WTC11 (cell line): ENCODE results near the gene GFOD1. TPM values are rescaled to one million over a fixed set of nuclear protein-coding genes. Genes with fewer than 3 reads are reported as not detected.

Source experiments
- ATAC-seq: fragments of 200-7000 bp; cut with Tn5 transposase; 2 replicates; pipeline ENCODE4 v1.10.0; 2021; ENCODE audit warnings: mild to moderate bottlenecking, moderate library complexity
- CTCF ChIA-PET: fragments of 300-600 bp; sonication (Branson Sonifier 250); formaldehyde crosslinking; loops from one replicate; lab custom pipeline; 2021; ENCODE audit warnings: antibody characterized with exemption; lab: Charles Lee
- POLR2A ChIA-PET: fragments of 350-600 bp; sonication (Branson Sonifier 250); formaldehyde crosslinking; loops from one replicate; lab custom pipeline; 2021; ENCODE audit warnings: antibody characterized with exemption; lab: Charles Lee
- DNase-seq: peaks from one replicate; pipeline ENCODE4 v3.0.0; 2021; ENCODE audit warnings: low spot score
- H3K27ac Mint-ChIP-seq: 2 replicates; pipeline ENCODE4 v1.8.0; 2021; ENCODE audit warnings: mixed read lengths
- H3K27me3 Mint-ChIP-seq: 2 replicates; pipeline ENCODE4 v1.8.0; 2021; ENCODE audit warnings: low read depth, mild to moderate bottlenecking, moderate library complexity, mixed read lengths
- H3K36me3 Mint-ChIP-seq: 2 replicates; pipeline ENCODE4 v1.8.0; 2021; ENCODE audit warnings: mixed read lengths
- H3K4me1 Mint-ChIP-seq: 2 replicates; pipeline ENCODE4 v1.8.0; 2022; ENCODE audit warnings: mixed read lengths
- H3K4me3 Mint-ChIP-seq: 2 replicates; pipeline ENCODE4 v1.8.0; 2021; ENCODE audit warnings: mild to moderate bottlenecking, moderate library complexity, mixed read lengths
- H3K9me3 Mint-ChIP-seq: 2 replicates; pipeline ENCODE4 v1.8.0; 2021; ENCODE audit warnings: mixed read lengths
- AFF4 ChIP-seq: sonication (generic); formaldehyde crosslinking; IDR thresholded peaks from 2 replicates; pipeline ENCODE4 v1.8.1; 2023; ENCODE audit warnings: mild to moderate bottlenecking, missing genetic modification reagents, borderline replicate concordance
- ATF3 ChIP-seq: sonication (generic); formaldehyde crosslinking; conservative IDR thresholded peaks from 2 replicates; pipeline ENCODE4 v1.8.1; 2022; ENCODE audit warnings: mild to moderate bottlenecking, missing genetic modification reagents
- ATF6 ChIP-seq: sonication (generic); formaldehyde crosslinking; IDR thresholded peaks from 2 replicates; pipeline ENCODE4 v1.8.1; 2023; ENCODE audit warnings: mild to moderate bottlenecking, missing genetic modification reagents
- CBFB ChIP-seq: sonication (generic); formaldehyde crosslinking; IDR thresholded peaks from 2 replicates; pipeline ENCODE4 v1.8.1; 2022; ENCODE audit warnings: mild to moderate bottlenecking, low read depth, missing genetic modification reagents
- CREB1 ChIP-seq: sonication (generic); formaldehyde crosslinking; IDR thresholded peaks from 2 replicates; pipeline ENCODE4 v1.8.0; 2023; ENCODE audit warnings: mild to moderate bottlenecking, missing genetic modification reagents
- ELF4 ChIP-seq: sonication (generic); formaldehyde crosslinking; IDR thresholded peaks from 2 replicates; pipeline ENCODE4 v1.8.1; 2022; ENCODE audit warnings: low read depth, mild to moderate bottlenecking, moderate library complexity, missing genetic modification reagents
- ETV6 ChIP-seq: sonication (generic); formaldehyde crosslinking; IDR thresholded peaks from 2 replicates; pipeline ENCODE4 v1.8.1; 2022; ENCODE audit warnings: mild to moderate bottlenecking, missing genetic modification reagents
- FOXJ3 ChIP-seq: sonication (generic); formaldehyde crosslinking; IDR thresholded peaks from 2 replicates; pipeline ENCODE4 v1.9.0; 2021; ENCODE audit warnings: missing genetic modification reagents, mild to moderate bottlenecking, borderline replicate concordance
- FOXP1 ChIP-seq: sonication (generic); formaldehyde crosslinking; IDR thresholded peaks from 2 replicates; pipeline ENCODE4 v1.8.0; 2022; ENCODE audit warnings: missing genetic modification reagents, mild to moderate bottlenecking, moderate library complexity, borderline replicate concordance
- GRHL2 ChIP-seq: fragments of 250-450 bp; sonication (Bioruptor Pico); IDR thresholded peaks from 2 replicates; pipeline ENCODE4 v1.8.0; 2022; ENCODE audit warnings: mild to moderate bottlenecking, moderate library complexity; ENCODE audit not compliant: insufficient replicate concordance, severe bottlenecking
- HMGA2 ChIP-seq: fragments of 250-450 bp; sonication (Bioruptor Pico); IDR thresholded peaks from 2 replicates; pipeline ENCODE4 v1.4.0; 2021; ENCODE audit warnings: mild to moderate bottlenecking, moderate library complexity
- JAZF1 ChIP-seq: fragments of 250-450 bp; sonication (Bioruptor Pico); IDR thresholded peaks from 2 replicates; pipeline ENCODE4 v1.9.0; 2021; ENCODE audit warnings: moderate library complexity, mild to moderate bottlenecking, inconsistent platforms
- MLX ChIP-seq: sonication (generic); formaldehyde crosslinking; IDR thresholded peaks from 2 replicates; pipeline ENCODE4 v1.8.1; 2023; ENCODE audit warnings: mild to moderate bottlenecking, missing genetic modification reagents, moderate library complexity
- MYBL2 ChIP-seq: sonication (generic); formaldehyde crosslinking; IDR thresholded peaks from 2 replicates; pipeline ENCODE4 v1.8.1; 2023; ENCODE audit warnings: mild to moderate bottlenecking, moderate library complexity, missing genetic modification reagents
- NFE2L1 ChIP-seq: sonication (generic); formaldehyde crosslinking; IDR thresholded peaks from 2 replicates; pipeline ENCODE4 v1.8.1; 2023; ENCODE audit warnings: missing genetic modification reagents
- NR1H2 ChIP-seq: sonication (generic); formaldehyde crosslinking; IDR thresholded peaks from 2 replicates; pipeline ENCODE4 v1.9.0; 2021; ENCODE audit warnings: mild to moderate bottlenecking, moderate library complexity, missing genetic modification reagents
- RELA ChIP-seq: sonication (generic); formaldehyde crosslinking; IDR thresholded peaks from 2 replicates; pipeline ENCODE4 v1.8.1; 2022; ENCODE audit warnings: missing genetic modification reagents, mild to moderate bottlenecking, borderline replicate concordance
- SMAD3 ChIP-seq: sonication (generic); formaldehyde crosslinking; IDR thresholded peaks from 2 replicates; pipeline ENCODE4 v1.8.0; 2022; ENCODE audit warnings: missing genetic modification reagents, mild to moderate bottlenecking, borderline replicate concordance
- ZBTB43 ChIP-seq: sonication (generic); formaldehyde crosslinking; IDR thresholded peaks from 2 replicates; pipeline ENCODE4 v1.8.1; 2023; ENCODE audit warnings: mild to moderate bottlenecking, missing genetic modification reagents
- ZNF121 ChIP-seq: sonication (generic); formaldehyde crosslinking; IDR thresholded peaks from 2 replicates; pipeline ENCODE4 v1.8.0; 2023; ENCODE audit warnings: missing genetic modification reagents
- ZNF138 ChIP-seq: sonication (generic); formaldehyde crosslinking; conservative IDR thresholded peaks from 2 replicates; pipeline ENCODE4 v1.8.1; 2022; ENCODE audit warnings: mild to moderate bottlenecking, moderate library complexity, missing genetic modification reagents
- ZNF281 ChIP-seq: sonication (generic); formaldehyde crosslinking; IDR thresholded peaks from 2 replicates; pipeline ENCODE4 v1.8.0; 2023; ENCODE audit warnings: mild to moderate bottlenecking, missing genetic modification reagents
- ZNF416 ChIP-seq: fragments of 250-450 bp; sonication (Bioruptor Pico); IDR thresholded peaks from 2 replicates; pipeline ENCODE4 v1.9.0; 2021; ENCODE audit warnings: mild to moderate bottlenecking, inconsistent platforms
- ZSCAN18 ChIP-seq: fragments of 250-450 bp; sonication (Bioruptor Pico); IDR thresholded peaks from 2 replicates; pipeline ENCODE4 v2.1.2; 2022; ENCODE audit warnings: mild to moderate bottlenecking, moderate library complexity
- total RNA-seq: library from RNA; stranded (reverse); gene quantifications from 3 replicates; pipeline ENCODE4 v1.2.3, GENCODE V29; 2021

The GFOD1 gene
- total RNA-seq, 1 experiment from 2014 or later, result 8.5 TPM

- no peak for TF ChIP-seq ATF6 (CRISPR knock-in tag)
- no peak for TF ChIP-seq RELA
- TF ChIP-seq NR1H2 (CRISPR knock-in tag), result no peak
- no peak for TF ChIP-seq ELF4 (CRISPR knock-in tag)
- no peak for TF ChIP-seq ZNF138 (CRISPR knock-in tag)
- TF ChIP-seq GRHL2 (CRISPR knock-in tag), result no peak
- no peak for TF ChIP-seq ZBTB43 (CRISPR knock-in tag)
- TF ChIP-seq CBFB, result no peak
- no peak for TF ChIP-seq MYBL2
- TF ChIP-seq ATF3 (CRISPR knock-in tag), result no peak
- TF ChIP-seq FOXP1 (CRISPR knock-in tag), result no peak
Measured at GRCh38 chr6:13452346-13453117, 34.9 kb downstream of the GFOD1 start (continued).

- Mint-ChIP-seq H3K9me3 (peaks cover 12% of the 10 kb centered on the region), H3K4me3 (no peak overlapping the region), H3K27me3 (no peaks in the 10 kb centered on the region), H3K4me1 (peaks cover 35% of the 10 kb centered on the region), H3K27ac (no peak overlapping the region; the same call in 1 of the 2 replicates), H3K36me3 (peaks cover 12% of the 10 kb centered on the region)
- CTCF ChIA-PET, result no interaction called here
- POLR2A ChIA-PET, result no interaction called here
- DNase-seq (no peak), ATAC-seq (no peak)
- TF ChIP-seq ZNF416 (CRISPR knock-in tag), result no peak
- TF ChIP-seq JAZF1 (CRISPR knock-in tag), result no peak
- no peak for TF ChIP-seq CREB1 (CRISPR knock-in tag)
- TF ChIP-seq MLX, result no peak
- no peak for TF ChIP-seq FOXJ3 (CRISPR knock-in tag)
- TF ChIP-seq NFE2L1, result no peak
- no peak for TF ChIP-seq ETV6 (CRISPR knock-in tag)
- TF ChIP-seq ZNF121 (CRISPR knock-in tag), result no peak
- TF ChIP-seq ZNF281 (CRISPR knock-in tag), result no peak
- TF ChIP-seq SMAD3 (CRISPR knock-in tag), result no peak
- no peak for TF ChIP-seq AFF4 (CRISPR knock-in tag)
- no peak for TF ChIP-seq ZSCAN18 (CRISPR knock-in tag)
- no peak for TF ChIP-seq HMGA2 (CRISPR knock-in tag)
Measured at GRCh38 chr6:13451181-13451895, 36.1 kb downstream of the GFOD1 start.
